H9 (cell line): Measurements from ENCODE around the gene SETBP1. TPM values are rescaled to one million over a fixed set of nuclear protein-coding genes. Genes with fewer than 3 reads are reported as not detected.

ENCODE experiments used
- DNase-seq: peaks from one replicate; pipeline ENCODE4 v3.0.0-alpha.2; 2017
- H2AFZ ChIP-seq: one replicate; pipeline ENCODE4 v1.6.1; 2013; ENCODE audit warnings: mild to moderate bottlenecking, low read length, control low read depth, moderate library complexity
- H2AK5ac ChIP-seq: 2 replicates; pipeline ENCODE4 v1.6.1; 2013; ENCODE audit warnings: low read length, control low read depth, mixed read lengths; ENCODE audit not compliant: insufficient read length
- H2BK120ac ChIP-seq: one replicate; pipeline ENCODE4 v1.6.1; 2013; ENCODE audit warnings: low read depth, mild to moderate bottlenecking, low read length, control low read depth, inconsistent platforms; ENCODE audit not compliant: poor library complexity, severe bottlenecking
- H2BK12ac ChIP-seq: 2 replicates; pipeline ENCODE4 v1.6.1; 2013; ENCODE audit warnings: low read length, control low read depth, mixed read lengths, low read depth; ENCODE audit not compliant: insufficient read length
- H2BK15ac ChIP-seq: 2 replicates; pipeline ENCODE4 v1.6.1; 2013; ENCODE audit warnings: low read depth, low read length, control low read depth
- H2BK20ac ChIP-seq: one replicate; pipeline ENCODE4 v1.6.1; 2013; ENCODE audit warnings: low read depth, mild to moderate bottlenecking, low read length, control low read depth, inconsistent platforms; ENCODE audit not compliant: poor library complexity, severe bottlenecking
- H2BK5ac ChIP-seq: 2 replicates; pipeline ENCODE4 v1.6.1; 2013; ENCODE audit warnings: low read length, control low read depth, mixed read lengths; ENCODE audit not compliant: insufficient read length
- H3K14ac ChIP-seq: 2 replicates; pipeline ENCODE4 v1.6.1; 2013; ENCODE audit warnings: low read length, control low read depth; ENCODE audit not compliant: insufficient read depth
- H3K18ac ChIP-seq: 2 replicates; pipeline ENCODE4 v1.6.1; 2013; ENCODE audit warnings: low read depth, mild to moderate bottlenecking, mixed read lengths, low read length, control low read depth; ENCODE audit not compliant: insufficient read length
- H3K23ac ChIP-seq: 2 replicates; pipeline ENCODE4 v1.6.1; 2013; ENCODE audit warnings: low read length, control low read depth, mixed read lengths, low read depth; ENCODE audit not compliant: insufficient read length
- H3K23me2 ChIP-seq: 2 replicates; pipeline ENCODE4 v1.6.1; 2013; ENCODE audit warnings: low read depth, mild to moderate bottlenecking, mixed read lengths, low read length, control low read depth; ENCODE audit not compliant: insufficient read length, poor library complexity, severe bottlenecking
- H3K27ac ChIP-seq: 2 replicates; pipeline ENCODE4 v1.5.1; 2013; ENCODE audit warnings: low read length, control low read depth, mixed read lengths, low read depth; ENCODE audit not compliant: insufficient read length
- H3K27me3 ChIP-seq: 2 replicates; pipeline ENCODE4 v1.6.1; 2013; ENCODE audit warnings: low read length, control low read depth, inconsistent platforms; ENCODE audit not compliant: insufficient read depth
- H3K4ac ChIP-seq: 2 replicates; pipeline ENCODE4 v1.6.1; 2013; ENCODE audit warnings: low read depth, mild to moderate bottlenecking, control low read depth, inconsistent platforms, low read length, moderate library complexity
- H3K4me1 ChIP-seq: 2 replicates; pipeline ENCODE4 v1.6.1; 2013; ENCODE audit warnings: low read length, control low read depth, inconsistent platforms; ENCODE audit not compliant: insufficient read depth
- H3K4me2 ChIP-seq: 2 replicates; pipeline ENCODE4 v1.6.1; 2013; ENCODE audit warnings: low read length, control low read depth, mixed read lengths; ENCODE audit not compliant: insufficient read length, insufficient read depth
- H3K56ac ChIP-seq: 2 replicates; pipeline ENCODE4 v1.6.1; 2013; ENCODE audit warnings: low read depth, mild to moderate bottlenecking, mixed read lengths, low read length, control low read depth; ENCODE audit not compliant: insufficient read length
- H3K79me1 ChIP-seq: 2 replicates; pipeline ENCODE4 v1.6.1; 2013; ENCODE audit warnings: low read depth, mild to moderate bottlenecking, moderate library complexity, low read length, control low read depth, inconsistent platforms; ENCODE audit not compliant: insufficient read depth, poor library complexity, severe bottlenecking
- H3K79me2 ChIP-seq: 2 replicates; pipeline ENCODE4 v1.6.1; 2013; ENCODE audit warnings: low read length, control low read depth, inconsistent platforms; ENCODE audit not compliant: insufficient read depth
- H3K9ac ChIP-seq: 2 replicates; pipeline ENCODE4 v1.6.1; 2013; ENCODE audit warnings: low read length, control low read depth, mixed read lengths; ENCODE audit not compliant: insufficient read length; ENCODE audit errors: extremely low read depth
- H3K9me3 ChIP-seq: one replicate; pipeline ENCODE4 v1.6.1; 2013; ENCODE audit warnings: low read depth, low read length, inconsistent platforms; ENCODE audit not compliant: control insufficient read depth
- H3T11ph ChIP-seq: one replicate; pipeline ENCODE4 v1.6.1; 2013; ENCODE audit warnings: mild to moderate bottlenecking, low read length, control low read depth, inconsistent platforms
- H4K20me1 ChIP-seq: one replicate; pipeline ENCODE4 v1.6.1; 2013; ENCODE audit not compliant: control insufficient read depth, insufficient read length, insufficient read depth
- H4K5ac ChIP-seq: 2 replicates; pipeline ENCODE4 v1.6.1; 2013; ENCODE audit warnings: low read depth, mild to moderate bottlenecking, mixed read lengths, low read length, control low read depth; ENCODE audit not compliant: insufficient read length
- H4K8ac ChIP-seq: replicated peaks from 2 replicates; pipeline ENCODE4 v1.6.1; 2013; ENCODE audit warnings: low read length, control low read depth, mixed read lengths, low read depth; ENCODE audit not compliant: insufficient read length
- H4K91ac ChIP-seq: 2 replicates; pipeline ENCODE4 v1.6.1; 2013; ENCODE audit warnings: low read depth, mild to moderate bottlenecking, moderate library complexity, mixed read lengths, low read length, control low read depth; ENCODE audit not compliant: insufficient read length
- H3K27ac Mint-ChIP-seq, 3 experiments: 2 replicates in 2 of 3; 3 replicates in 1 of 3; pipeline ENCODE4 v1.8.0; 2020 to 2021; ENCODE audit warnings: mixed read lengths in 3 of 3, mild to moderate bottlenecking in 1 of 3, moderate library complexity in 1 of 3
- H3K27me3 Mint-ChIP-seq: 2 replicates; pipeline ENCODE4 v1.8.0; 2021; ENCODE audit warnings: low read depth, mild to moderate bottlenecking, moderate library complexity, mixed read lengths
- H3K36me3 Mint-ChIP-seq, 3 experiments: 2 replicates in 2 of 3; 3 replicates in 1 of 3; pipeline ENCODE4 v1.8.0; 2020 to 2021; ENCODE audit warnings: low read depth in 3 of 3, mixed read lengths in 3 of 3; ENCODE audit not compliant: insufficient read depth in 1 of 3
- H3K4me1 Mint-ChIP-seq, 2 experiments: 2 replicates each; pipeline ENCODE4 v1.8.0; 2020; ENCODE audit warnings: mixed read lengths in 2 of 2
- H3K4me3 Mint-ChIP-seq, 2 experiments: 2 replicates in 1 of 2; 3 replicates in 1 of 2; pipeline ENCODE4 v1.8.0; 2020 to 2021; ENCODE audit warnings: mild to moderate bottlenecking in 2 of 2, mixed read lengths in 2 of 2, moderate library complexity in 1 of 2
- H3K9me3 Mint-ChIP-seq, 2 experiments: 2 replicates in 1 of 2; 3 replicates in 1 of 2; pipeline ENCODE4 v1.8.0; 2020; ENCODE audit warnings: mild to moderate bottlenecking in 2 of 2, mixed read lengths in 2 of 2, moderate library complexity in 1 of 2
- CTCF ChIP-seq: fragments of 200-600 bp; sonication (generic); conservative IDR thresholded peaks from 3 replicates; pipeline ENCODE4 v1.8.0; 2021; ENCODE audit warnings: antibody characterized with exemption, mild to moderate bottlenecking
- WGBS: extraction: QIAGEN DNeasy Blood & Tissue Kit; methylation state at CpG from one replicate; pipeline ENCODE4 v1.1.7; 2013; ENCODE audit warnings: missing lambda C conversion rate, low lambda C conversion rate, mixed read lengths; ENCODE audit not compliant: insufficient read length; ENCODE audit errors: extremely low coverage; 5-methylcytosine and 5-hydroxymethylcytosine counted together
- total RNA-seq: library from RNA; stranded (reverse); gene quantifications from 2 replicates; pipeline ENCODE4 v1.2.1, GENCODE V29; 2021

The SETBP1 gene
- total RNA-seq, 1 experiment from 2014 or later = 4.6 TPM

- Histone ChIP-seq H4K20me1 (no peaks in the 10 kb centered on the region), H3K18ac (no peak overlapping the region), H3K4me1 (no peaks in the 10 kb centered on the region; the same call in 1 of the 2 replicates), H2BK15ac (no peak overlapping the region), H4K91ac (no peak overlapping the region), H3K56ac (no peak overlapping the region), H3K4ac (no peak overlapping the region), H3K14ac (no peak overlapping the region), H4K5ac (no peak overlapping the region), H3K79me1 (no peaks in the 10 kb centered on the region), H3K27me3 (no peaks in the 10 kb centered on the region), H3T11ph (no peak overlapping the region), H3K23me2 (no peaks in the 10 kb centered on the region), H2AK5ac (no peak overlapping the region), H3K9ac (no peak overlapping the region), H3K23ac (no peak overlapping the region), H2BK5ac (no peak overlapping the region), H2BK20ac (no peak overlapping the region), H2BK120ac (no peak overlapping the region), H4K8ac (no peak overlapping the region), H3K27ac (no peak overlapping the region), H2AFZ (no peak overlapping the region), H3K4me2 (no peak overlapping the region), H2BK12ac (no peak overlapping the region), H3K79me2 (no peaks in the 10 kb centered on the region), H3K9me3 (no peaks in the 10 kb centered on the region)
- no CpG with 5 or more reads among the region's 4 CpGs for WGBS
- DNase-seq = no peak
- Mint-ChIP-seq H3K4me3 (no peak overlapping the region), H3K4me1 (peaks cover 20 to 45% of the 10 kb centered on the region in 2 experiments), H3K36me3 (no peaks in the 10 kb centered on the region), H3K27ac (no peak overlapping the region), H3K27me3 (no peaks in the 10 kb centered on the region; the same call in 1 of the 2 replicates), H3K9me3 (no peaks in the 10 kb centered on the region)
- no peak for TF ChIP-seq CTCF
These were observed 132.9 kb downstream of the SETBP1 start for GRCh38 chr18:44813586-44813985.
